ENCODE results near the gene SLC9B1. TPM values are rescaled to one million over a fixed set of nuclear protein-coding genes. Genes with fewer than 3 reads are reported as not detected.
"Not testable (repeated sequence)": the region's sequence is repeated elsewhere in the genome, so short reads cannot be mapped to it uniquely, and the experiment has no call there.

SLC9B1 gene
- total RNA-seq, 1 donor from 2014 or later: 1.2 TPM

GRCh38 chr4:102959496-102959895, 60.0 kb downstream of the SLC9B1 start:
- no peak for ATAC-seq
- Histone ChIP-seq H3K4me3 (no peak overlapping the region), H3K27ac (no peak overlapping the region), H3K9me3 (no peaks in the 10 kb centered on the region), H3K27me3 (no peaks in the 10 kb centered on the region), H3K4me1 (no peaks in the 10 kb centered on the region), H3K36me3 (no peaks in the 10 kb centered on the region)
- no peak for TF ChIP-seq CTCF (IDR thresholded peaks at IDR 0.05)
- intact Hi-C loops (cut with DNase I): no loop called here
- no peak for DNase-seq

GRCh38 chr4:102945066-102945465, 74.4 kb downstream of the SLC9B1 start:
- Histone ChIP-seq H3K4me3 (no peak overlapping the region), H3K27me3 (no peaks in the 10 kb centered on the region), H3K36me3 (no peaks in the 10 kb centered on the region), H3K9me3 (no peaks in the 10 kb centered on the region), H3K27ac (no peak overlapping the region), H3K4me1 (no peaks in the 10 kb centered on the region)
- no peak for DNase-seq
- no peak for ATAC-seq
- TF ChIP-seq CTCF (IDR thresholded peaks at IDR 0.05): no peak
- intact Hi-C loops (cut with DNase I): no loop called here

- H3K27me3 ChIP-seq; H3K4me1 ChIP-seq; H3K27ac ChIP-seq; H3K36me3 ChIP-seq; H3K9me3 ChIP-seq; ATAC-seq; H3K4me3 ChIP-seq; intact Hi-C loops (cut with DNase I); DNase-seq: not testable (repeated sequence)
Measured at GRCh38 chr4:102938063-102938462, 81.4 kb downstream of the SLC9B1 start.

- no peak overlapping the region for H3K27ac ChIP-seq
- DNase-seq (no peak), ATAC-seq (no peak)
- no peak for TF ChIP-seq CTCF (IDR thresholded peaks at IDR 0.05)
- H3K27me3 ChIP-seq: no peaks in the 10 kb centered on the region
- intact Hi-C loops (cut with DNase I): no loop called here
- H3K9me3 ChIP-seq: no peaks in the 10 kb centered on the region
- H3K4me1 ChIP-seq: no peaks in the 10 kb centered on the region
- H3K4me3 ChIP-seq: no peak overlapping the region
- H3K36me3 ChIP-seq: no peaks in the 10 kb centered on the region
Measured at GRCh38 chr4:102935716-102936115, 83.8 kb downstream of the SLC9B1 start.

GRCh38 chr4:102919697-102920096, 99.8 kb downstream of the SLC9B1 start:
- H3K36me3 ChIP-seq; ATAC-seq; H3K27me3 ChIP-seq; H3K27ac ChIP-seq; H3K4me3 ChIP-seq; DNase-seq; H3K9me3 ChIP-seq; H3K4me1 ChIP-seq; intact Hi-C loops (cut with DNase I): not testable (repeated sequence)

- ATAC-seq (no peak), DNase-seq (no peak)
- Histone ChIP-seq H3K27ac (no peak overlapping the region), H3K9me3 (no peaks in the 10 kb centered on the region), H3K27me3 (no peaks in the 10 kb centered on the region), H3K36me3 (no peaks in the 10 kb centered on the region), H3K4me3 (no peak overlapping the region), H3K4me1 (no peaks in the 10 kb centered on the region)
- intact Hi-C loops (cut with DNase I): no loop called here
- no peak for TF ChIP-seq CTCF (IDR thresholded peaks at IDR 0.05)
Measured at GRCh38 chr4:102918859-102919258, 100.6 kb downstream of the SLC9B1 start.

GRCh38 chr4:102901804-102902203, 117.7 kb downstream of the SLC9B1 start:
- DNase-seq: no peak
- Histone ChIP-seq H3K4me1 (no peaks in the 10 kb centered on the region), H3K9me3 (no peaks in the 10 kb centered on the region), H3K36me3 (no peaks in the 10 kb centered on the region), H3K27ac (no peak overlapping the region), H3K27me3 (no peaks in the 10 kb centered on the region), H3K4me3 (no peak overlapping the region)
- intact Hi-C loops (cut with DNase I): no loop called here
- TF ChIP-seq CTCF (IDR thresholded peaks at IDR 0.05): no peak
- ATAC-seq: no peak

GRCh38 chr4:102897610-102898009, 121.9 kb downstream of the SLC9B1 start:
- ATAC-seq; H3K4me1 ChIP-seq; H3K36me3 ChIP-seq; DNase-seq; H3K4me3 ChIP-seq; H3K27ac ChIP-seq; intact Hi-C loops (cut with DNase I); H3K27me3 ChIP-seq; H3K9me3 ChIP-seq: not testable (repeated sequence)

- H3K9me3 ChIP-seq; H3K27ac ChIP-seq; H3K36me3 ChIP-seq; H3K4me1 ChIP-seq; DNase-seq; ATAC-seq; intact Hi-C loops (cut with DNase I); H3K27me3 ChIP-seq; H3K4me3 ChIP-seq: not testable (repeated sequence)
Measured at GRCh38 chr4:102896547-102896946, 123.0 kb downstream of the SLC9B1 start.

- DNase-seq; H3K27me3 ChIP-seq; H3K4me3 ChIP-seq; H3K9me3 ChIP-seq; intact Hi-C loops (cut with DNase I); H3K4me1 ChIP-seq; H3K36me3 ChIP-seq; ATAC-seq; H3K27ac ChIP-seq: not testable (repeated sequence)
Measured at GRCh38 chr4:102889866-102890265, 129.6 kb downstream of the SLC9B1 start.

All from upper lobe of right lung (tissue), 1 donor.